GM19043 (cell line): ENCODE data around the gene CHD9.
"Not testable (repeated sequence)": the region's sequence is repeated elsewhere in the genome, so short reads cannot be mapped to it uniquely, and the experiment has no call there.

ENCODE experiments used
- ATAC-seq: cut with Tn5 transposase; IDR thresholded peaks from one replicate; pipeline ENCODE4 v1.9.1; 2021; ENCODE audit warnings: low read depth; ENCODE audit not compliant: unreplicated experiment

CHD9 gene

DNA sequence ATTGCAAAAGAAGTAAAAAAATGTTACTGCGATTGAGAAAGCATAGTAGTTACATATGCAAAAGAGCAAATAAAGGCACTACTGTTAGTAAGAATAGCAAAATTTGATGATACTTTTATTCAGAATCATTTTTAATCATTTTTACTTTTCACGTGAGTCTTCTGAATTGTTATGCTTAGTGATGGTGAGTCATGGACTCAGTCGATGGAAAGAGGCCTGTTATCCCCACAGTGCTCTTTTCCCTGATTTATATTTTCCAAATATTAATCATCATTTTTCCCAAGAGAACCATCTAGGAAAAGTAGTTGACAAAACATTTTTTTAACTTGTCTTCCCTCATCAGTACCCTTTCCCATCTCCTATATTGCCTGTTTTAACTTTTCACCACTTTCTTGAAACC is 181.1 kb downstream of the CHD9 start:
- no peak for ATAC-seq

DNA sequence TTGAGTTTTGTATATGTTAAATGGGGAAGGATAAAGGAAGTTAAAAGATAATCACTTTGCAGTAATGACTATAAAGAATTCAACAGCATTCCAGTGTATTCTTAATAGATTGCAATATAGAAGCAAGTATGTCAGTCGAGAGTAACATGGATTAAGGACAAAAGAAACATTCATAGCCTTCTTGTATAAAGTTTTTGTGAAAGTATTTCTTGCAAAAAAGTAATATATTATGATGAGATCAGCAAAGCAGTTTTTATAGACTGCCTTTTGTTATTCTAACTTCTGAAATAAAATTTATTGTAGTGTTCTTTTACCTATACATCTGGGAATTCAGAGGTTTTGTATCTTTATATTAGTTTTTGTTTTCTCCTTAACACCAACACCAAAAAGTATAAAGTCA is 194.5 kb downstream of the CHD9 start:
- ATAC-seq: no peak

DNA sequence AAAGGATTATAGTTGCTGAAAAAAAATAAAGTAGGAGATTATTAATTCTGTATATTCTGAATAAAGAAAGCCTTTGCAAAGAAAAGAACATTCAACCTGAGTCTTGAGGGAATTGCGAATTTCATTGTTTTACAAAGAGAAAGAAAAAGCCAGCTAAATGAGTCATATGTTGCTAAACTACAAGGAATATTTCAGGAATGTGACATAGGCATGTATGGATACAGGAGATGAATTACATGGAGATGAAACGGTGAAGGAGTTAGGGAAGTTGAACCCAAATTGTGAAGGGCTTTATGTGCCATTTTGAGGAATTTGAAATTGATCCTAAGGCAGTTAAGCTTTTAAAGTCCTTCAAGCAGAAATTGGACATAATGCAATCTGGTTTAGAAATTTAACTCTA is 202.2 kb downstream of the CHD9 start:
- no peak for ATAC-seq

DNA sequence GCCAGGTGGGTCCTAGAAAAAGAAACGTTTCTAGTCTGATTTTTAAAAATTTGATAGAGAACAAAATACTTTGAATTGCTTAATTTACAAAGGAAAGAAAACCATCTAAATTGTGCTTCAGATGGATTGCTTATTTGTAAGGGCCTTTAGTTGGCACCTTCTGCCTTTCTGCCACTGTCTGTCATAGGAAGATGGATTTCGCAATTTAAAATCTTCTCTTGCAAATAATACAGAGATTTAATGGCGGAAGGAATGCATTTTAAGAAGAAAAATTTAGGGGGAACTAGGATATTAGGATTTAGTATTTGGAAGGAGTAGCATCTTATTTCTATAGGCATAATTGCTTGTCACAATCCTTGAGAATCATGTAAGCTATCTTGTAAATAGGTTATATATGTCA is 204.0 kb downstream of the CHD9 start:
- no peak for ATAC-seq

DNA sequence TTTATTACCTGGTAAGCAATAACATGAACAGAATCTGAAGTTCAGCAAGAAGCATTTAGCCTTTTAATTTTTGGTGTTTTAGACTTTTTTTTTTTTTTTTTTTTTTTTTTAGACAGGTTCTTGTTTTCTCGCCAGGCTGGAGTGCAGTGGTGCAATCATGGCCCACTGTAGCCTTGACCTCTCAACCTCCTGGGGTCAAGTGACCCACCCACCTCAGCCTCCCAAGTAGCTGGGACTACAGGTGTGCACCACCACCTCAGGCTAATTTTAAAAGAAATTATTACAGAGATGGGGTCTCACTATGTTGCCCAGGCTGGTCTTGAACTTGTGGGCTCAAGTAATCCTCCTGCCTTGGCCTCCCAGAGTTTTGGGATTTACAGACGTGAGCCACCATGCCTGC is 206.5 kb downstream of the CHD9 start:
- ATAC-seq: no peak

DNA sequence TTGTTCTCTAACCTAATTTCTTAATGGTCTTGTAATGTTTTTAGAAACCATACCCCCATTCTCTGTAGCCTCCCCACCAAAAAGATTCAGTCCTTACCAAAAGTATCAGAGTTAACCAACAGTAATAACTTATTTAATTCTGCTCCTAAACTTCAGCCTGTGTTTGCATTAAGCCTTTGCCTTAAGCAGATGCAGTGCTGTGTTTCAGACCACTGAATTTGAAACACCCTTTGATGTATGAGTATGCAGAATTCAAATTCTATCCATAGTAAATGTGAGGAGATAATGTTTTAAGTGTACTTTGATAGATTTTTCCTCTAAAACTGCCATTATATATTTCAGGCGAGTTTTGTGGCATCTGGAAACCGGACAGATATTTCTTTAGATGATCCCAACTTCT is 207.9 kb downstream of the CHD9 start:
- ATAC-seq: no peak

DNA sequence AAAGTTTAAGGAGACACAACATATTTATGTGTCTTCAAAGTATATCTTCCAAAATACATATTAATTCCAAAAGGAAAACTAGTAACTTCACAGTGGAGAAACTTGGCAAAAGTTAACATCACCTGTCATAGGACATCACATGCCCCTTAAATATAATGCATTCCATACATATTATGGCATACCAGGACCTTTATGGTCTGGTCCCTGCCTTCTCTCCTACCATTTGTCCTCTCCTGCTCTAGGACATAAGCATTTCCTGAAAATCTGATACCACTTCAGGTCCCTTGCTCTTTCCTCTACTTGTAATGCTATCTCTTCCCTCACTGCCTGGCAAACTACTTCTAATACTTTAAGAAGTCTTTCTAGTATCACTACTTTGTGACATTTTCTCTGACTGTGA is 211.4 kb downstream of the CHD9 start:
- no peak for ATAC-seq

DNA sequence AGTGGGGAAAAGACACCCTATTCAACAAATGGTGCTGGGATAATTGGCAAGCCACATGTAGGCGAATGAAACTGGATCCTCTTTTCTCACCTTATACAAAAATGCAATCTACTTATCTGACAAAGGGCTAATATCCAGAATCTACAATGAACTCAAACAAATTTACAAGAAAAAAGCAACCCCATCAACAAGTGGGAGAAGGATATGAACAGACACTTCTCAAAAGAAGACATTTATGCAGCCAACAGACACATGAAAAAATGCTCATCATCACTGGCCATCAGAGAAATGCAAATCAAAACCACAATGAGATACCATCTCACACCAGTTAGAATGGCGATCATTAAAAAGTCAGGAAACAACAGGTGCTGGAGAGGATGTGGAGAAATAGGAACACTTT is 223.7 kb downstream of the CHD9 start:
- not testable (repeated sequence) for ATAC-seq

DNA sequence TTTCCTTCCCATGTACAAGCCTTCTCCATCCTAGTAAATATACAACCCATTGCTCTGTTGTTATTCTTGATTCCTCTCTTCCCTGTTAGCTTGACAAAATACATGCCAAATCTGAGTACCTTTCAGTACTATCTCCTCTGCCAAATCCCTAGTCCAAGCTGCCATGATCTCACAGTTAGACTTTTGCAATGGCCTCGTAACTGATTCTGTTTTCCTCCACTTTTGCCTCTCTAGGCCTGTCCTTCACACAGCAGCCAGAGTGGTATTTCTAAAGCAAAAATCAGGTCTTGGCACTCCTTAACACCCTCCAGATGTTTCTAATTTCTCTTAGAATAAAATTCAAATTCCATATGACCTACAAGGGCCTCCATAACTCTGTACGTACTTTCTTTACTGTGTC is 226.5 kb downstream of the CHD9 start:
- ATAC-seq: no peak

DNA sequence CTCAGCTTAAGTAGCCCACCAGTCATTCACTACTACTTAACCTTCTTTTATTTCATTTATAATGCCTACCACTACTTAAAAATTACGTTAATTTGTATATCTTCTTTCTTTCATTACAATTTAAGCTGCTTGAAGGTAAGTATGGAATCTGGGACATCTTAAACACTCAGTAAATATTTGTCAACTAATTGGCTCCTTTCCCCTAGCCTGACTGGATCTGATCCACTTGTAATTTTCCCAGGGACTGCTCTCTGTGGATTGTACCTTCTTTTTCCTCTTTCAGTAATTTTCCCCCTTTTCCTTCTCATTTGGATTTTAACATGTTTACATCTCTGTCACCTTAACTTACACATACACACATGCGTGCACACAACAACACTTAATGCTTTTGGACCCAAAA is 227.1 kb downstream of the CHD9 start:
- ATAC-seq: no peak

DNA sequence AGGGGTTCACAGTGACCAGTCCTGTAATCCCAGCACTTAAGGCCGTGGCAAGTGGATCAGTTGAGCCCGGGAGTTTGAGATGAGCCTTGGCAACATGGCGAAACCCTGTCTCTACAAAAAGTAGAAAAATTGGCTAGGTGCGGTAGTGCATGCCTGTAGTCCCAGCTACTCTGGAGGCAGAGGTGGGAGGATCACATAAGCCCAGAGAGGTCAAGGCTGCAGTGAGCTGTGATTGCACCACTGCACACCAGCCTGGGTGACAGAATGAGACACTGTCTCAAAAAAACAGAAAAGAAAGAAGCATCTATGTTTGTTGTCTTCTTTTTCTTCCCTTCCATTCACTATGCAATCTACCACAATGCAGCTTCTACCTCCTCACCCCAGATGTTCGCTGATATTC is 227.5 kb downstream of the CHD9 start:
- no peak for ATAC-seq

DNA sequence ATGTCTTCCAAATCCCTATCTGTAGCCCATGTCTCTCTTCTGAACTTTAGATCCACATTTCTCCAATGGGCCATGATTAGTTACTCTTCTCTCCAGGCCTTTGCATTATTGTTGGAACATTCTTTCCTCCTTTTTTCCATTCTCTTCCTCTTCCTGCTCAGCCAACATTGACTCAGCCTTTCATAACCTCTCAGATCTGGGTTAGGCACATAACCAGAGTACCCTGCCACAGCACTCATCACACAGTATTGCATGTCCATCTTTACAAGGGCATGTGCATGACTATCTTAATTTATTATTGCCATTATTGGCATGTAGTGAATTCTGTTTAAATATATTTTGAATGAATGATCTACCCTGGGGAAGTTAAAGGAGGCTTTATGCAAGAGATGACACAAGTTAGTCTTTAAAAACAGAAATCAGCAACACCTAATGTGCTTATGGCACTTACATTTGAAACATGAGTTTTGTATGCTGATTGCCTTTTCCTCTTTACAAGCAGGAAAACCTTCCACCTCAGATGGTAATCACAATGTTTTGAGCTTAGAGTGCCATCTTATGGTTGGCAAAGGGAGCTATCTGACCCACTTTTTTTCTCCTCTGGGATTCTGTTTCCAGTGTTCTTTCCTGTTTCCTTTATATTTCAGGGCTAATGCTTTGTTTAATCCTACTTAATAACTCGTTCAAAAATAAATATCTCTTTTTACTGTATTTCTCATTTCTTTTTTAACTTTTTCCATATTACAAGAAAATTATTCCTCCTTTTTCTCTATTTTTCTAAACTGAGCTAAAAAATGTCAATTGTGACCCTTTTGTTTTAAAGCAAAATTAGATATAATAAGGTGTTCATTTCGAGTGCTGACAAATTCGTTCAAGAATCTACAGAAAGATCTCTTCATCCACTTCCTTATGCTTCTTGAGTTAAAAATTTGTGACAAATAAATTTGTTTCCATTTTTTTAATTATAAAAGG is 228.5 kb downstream of the CHD9 start:
- no peak for ATAC-seq

DNA sequence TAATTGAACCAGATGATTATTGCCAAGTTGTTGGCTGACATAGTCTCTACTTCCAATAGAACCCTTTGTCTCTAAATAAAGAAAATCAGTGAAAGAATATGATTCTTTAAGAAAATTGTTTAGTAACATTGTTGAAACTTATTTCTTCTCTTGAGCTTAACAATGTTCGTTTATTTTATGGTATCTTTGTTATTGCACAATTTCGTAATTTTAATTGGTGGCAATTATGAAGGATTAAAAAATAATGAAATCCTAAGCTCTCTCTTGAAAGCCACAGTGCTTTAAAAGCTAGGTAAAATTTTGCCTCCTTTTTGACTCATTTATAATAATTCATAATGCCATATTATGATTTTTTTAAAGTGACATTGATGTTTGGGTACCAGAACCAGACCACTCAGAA is 230.4 kb downstream of the CHD9 start:
- no peak for ATAC-seq

DNA sequence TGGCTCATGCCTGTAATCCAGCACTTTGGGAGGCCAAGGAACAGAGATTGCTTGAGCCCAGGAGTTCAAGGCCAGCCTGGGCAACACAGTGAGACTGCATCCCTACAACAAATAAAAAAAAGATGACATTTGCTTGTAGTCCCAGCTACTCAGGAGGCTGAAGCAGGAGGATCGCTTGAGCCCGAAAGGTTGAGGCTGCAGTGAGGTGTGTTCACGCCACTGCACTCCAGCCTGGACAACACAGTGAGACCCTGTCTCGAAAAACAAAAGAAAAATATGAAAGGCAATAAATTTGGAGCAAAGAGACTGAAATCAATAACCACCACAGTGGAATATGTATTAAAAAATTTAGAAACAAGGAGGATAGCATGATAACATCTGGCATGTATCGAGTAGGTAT is 235.7 kb downstream of the CHD9 start:
- ATAC-seq: no peak

DNA sequence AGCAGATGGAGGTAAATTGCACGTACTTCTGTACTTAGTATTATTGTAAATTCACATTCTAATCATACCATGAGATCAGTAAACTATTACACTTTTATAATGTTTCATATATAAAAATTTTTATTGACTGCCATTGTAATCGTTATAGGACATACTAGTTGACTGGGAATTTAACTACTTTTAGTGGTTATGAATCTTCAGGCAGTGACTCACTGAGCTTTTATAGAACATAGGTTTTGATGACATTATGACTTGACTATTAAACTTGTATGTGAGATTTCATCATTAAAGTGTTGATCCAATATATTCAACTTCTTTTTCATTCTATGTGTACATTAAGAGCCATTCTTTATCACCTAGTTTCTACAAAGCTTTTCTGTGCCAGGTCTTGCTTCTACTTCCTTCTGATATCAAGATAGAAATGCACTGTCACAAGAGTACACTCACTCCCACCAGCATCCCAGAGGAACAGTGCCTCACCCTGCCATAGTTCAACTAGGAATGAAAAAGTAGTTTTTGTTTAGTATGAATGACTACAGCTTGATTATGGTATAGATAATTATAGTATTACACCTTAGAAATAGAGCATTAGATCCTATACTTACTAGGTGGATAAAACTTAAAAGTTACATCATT is 237.1 kb downstream of the CHD9 start:
- no peak for ATAC-seq

DNA sequence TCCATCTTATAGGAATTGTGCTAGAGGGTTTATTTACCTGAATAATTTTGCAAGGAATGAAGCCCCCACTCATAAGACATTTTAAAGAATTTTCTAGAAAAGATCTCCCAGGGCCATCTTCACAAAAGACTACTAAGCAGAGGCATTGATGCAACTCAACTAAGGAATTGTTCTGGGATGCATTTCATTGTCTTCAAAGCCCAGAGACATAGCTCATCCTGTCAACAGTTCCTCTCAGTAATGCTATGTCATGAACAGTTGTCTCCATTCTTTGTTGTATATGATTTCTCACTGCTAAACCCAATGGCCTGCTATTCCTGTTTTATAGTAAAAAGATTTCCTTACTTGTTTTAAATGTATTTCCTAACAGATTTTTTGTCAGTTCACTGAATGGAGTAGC is 242.7 kb downstream of the CHD9 start:
- ATAC-seq: no peak

DNA sequence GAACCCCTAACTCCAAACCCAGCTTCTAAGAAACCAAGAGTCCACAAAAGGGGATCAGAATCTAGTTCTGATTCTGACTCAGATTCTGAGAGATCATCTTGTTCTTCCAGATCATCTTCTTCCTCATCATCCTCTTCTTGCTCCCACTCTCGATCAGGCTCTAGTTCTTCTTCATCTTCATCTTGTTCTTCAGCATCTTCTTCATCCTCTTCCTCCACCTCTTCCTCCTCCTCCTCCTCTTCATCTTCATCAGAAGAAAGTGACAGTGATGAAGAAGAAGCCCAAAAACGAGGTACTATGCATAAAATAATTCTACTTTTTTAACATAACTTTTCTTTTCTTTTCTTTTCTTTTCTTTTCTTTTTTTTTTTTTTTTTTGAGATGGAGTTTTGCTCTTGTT is 249.5 kb downstream of the CHD9 start:
- no peak for ATAC-seq

DNA sequence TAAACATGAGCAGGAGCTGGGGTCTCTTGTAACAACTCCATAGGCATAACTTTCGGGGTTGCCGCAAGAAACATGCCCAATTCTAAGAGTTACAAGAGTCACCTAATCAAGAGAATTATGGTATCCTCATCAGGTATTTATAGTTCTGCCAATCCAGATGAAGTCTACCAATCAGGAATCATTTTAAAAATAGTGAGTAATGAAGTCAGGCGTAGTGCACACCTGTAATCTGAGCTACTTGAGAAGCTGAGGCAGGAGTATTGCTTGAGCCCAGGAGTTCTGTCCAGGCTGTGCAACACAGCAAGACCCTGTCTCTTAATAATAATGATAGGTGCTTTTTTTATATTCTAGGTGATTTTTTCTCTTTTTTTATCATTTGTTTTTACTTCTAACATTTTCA is 251.0 kb downstream of the CHD9 start:
- no peak for ATAC-seq

DNA sequence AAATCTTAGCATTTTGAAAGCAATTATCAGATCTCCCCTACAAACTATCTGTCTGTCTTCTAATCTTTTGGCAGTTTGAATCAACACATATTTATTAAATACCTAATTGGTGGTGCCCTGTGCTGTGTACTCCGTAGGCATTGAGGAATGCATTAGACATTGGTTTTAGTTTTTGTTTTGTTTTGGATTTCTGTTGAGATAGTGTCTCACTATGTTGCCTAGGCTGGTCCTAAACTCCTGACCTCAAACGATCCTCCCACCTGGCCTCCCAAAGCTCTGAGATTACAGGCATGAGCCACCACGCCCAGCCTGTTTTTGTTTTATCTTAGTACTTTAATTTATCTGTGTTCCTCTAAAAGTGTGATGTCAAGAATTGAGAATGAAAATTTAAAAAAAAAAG is 254.7 kb downstream of the CHD9 start:
- ATAC-seq: no peak

DNA sequence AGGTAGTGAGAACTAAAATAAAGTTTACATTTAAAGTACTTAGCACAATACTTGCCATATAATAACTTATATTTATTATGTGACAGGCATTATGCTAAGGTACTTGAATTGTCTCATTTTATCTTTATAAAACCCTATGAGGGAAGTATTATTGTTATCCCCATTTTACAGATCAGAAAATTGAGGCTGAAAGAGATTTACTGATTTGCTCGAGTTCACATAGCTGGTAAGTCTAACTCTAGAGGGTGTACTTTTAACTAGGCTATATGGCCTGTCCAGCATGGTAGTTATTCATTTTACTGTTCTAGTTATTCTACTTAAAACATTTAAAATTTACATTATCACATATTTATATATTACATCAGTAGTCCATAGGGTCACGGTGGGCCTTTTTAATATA is 266.2 kb downstream of the CHD9 start:
- no peak for ATAC-seq

DNA sequence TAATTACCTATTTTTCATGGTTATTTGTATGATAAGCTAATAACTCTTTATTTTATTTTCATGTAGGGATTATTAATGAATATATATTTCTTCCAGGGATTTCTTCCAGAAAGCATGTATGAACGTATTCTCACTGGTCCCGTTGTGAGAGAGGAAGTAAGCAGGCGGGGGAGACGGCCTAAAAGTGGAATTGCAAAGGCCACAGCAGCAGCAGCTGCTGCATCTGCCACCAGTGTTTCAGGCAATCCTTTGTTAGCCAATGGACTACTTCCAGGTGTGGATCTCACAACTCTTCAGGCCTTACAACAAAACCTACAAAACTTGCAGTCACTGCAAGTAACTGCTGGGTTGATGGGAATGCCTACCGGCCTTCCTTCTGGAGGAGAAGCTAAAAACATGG is 269.1 kb downstream of the CHD9 start:
- no peak for ATAC-seq

DNA sequence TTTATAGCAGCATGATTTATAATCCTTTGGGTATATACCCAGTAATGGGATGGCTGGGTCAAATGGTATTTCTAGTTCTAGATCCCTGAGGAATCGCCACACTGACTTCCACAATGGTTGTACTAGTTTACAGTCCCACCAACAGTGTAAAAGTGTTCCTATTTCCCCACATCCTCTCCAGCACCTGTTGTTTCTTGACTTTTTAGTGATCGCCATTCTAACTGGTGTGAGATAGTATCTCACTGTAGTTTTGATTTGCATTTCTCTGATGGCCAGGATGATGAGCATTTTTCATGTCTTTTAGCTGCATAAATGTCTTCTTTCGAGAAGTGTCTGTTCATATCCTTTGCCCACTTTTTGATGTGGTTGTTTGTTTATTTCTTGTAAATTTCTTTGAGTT is 276.2 kb downstream of the CHD9 start:
- not testable (repeated sequence) for ATAC-seq
